LNCaP clone FGC (cell line): ENCODE data around the gene EML5.

Experiments used
- DNase-seq: peaks from one replicate; pipeline ENCODE4 v3.0.0-alpha.2; 2011; ENCODE audit warnings: low read depth
- H3K4me3 ChIP-seq: 2 replicates; pipeline ENCODE4 v1.5.1; 2011; ENCODE audit warnings: mild to moderate bottlenecking, low read depth, low read length, control low read depth
- TF ChIP-seq, protein P1 (sequence below): IDR thresholded peaks from 2 replicates; pipeline ENCODE4 v1.5.1; 2012; ENCODE audit warnings: mild to moderate bottlenecking; ENCODE audit not compliant: control insufficient read depth, insufficient read depth; ENCODE audit errors: extremely low read depth

Gene EML5

DNA sequence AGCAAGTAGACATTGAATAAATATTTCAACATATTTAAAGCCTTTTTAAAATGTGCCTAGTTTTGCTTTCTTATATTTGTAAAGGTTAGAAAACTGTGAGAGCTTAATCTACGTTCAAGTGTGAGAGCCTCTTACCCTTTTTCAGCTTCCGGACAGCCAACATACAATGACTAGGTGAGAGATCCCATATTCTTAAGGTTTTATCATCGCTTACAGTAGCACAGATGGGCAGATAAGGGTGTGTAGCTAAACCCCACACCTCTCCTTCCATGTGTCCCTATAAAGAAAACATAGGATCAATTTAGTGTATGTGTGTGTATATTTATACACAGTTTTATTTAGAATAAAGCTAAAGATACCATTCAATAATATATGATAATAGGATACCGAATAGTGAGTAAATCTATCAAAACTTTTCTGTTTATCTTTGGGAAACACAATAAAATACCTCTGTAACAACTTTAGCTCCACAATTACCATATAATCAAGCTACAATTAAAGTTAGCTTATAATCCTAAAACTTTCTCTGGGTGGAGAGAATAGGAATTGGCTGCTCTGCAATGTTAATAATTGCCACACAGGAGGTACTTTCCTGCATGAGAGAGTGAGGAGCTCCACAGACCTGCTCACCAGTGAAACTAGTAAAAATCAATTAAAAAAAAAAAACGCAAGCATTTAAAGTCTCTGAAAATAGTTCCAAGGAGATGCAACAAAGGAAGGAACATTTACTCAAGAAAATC is 110.8 kb downstream of the EML5 start:
- H3K4me3 ChIP-seq = no peak overlapping the region
- TF ChIP-seq, protein P1, sequence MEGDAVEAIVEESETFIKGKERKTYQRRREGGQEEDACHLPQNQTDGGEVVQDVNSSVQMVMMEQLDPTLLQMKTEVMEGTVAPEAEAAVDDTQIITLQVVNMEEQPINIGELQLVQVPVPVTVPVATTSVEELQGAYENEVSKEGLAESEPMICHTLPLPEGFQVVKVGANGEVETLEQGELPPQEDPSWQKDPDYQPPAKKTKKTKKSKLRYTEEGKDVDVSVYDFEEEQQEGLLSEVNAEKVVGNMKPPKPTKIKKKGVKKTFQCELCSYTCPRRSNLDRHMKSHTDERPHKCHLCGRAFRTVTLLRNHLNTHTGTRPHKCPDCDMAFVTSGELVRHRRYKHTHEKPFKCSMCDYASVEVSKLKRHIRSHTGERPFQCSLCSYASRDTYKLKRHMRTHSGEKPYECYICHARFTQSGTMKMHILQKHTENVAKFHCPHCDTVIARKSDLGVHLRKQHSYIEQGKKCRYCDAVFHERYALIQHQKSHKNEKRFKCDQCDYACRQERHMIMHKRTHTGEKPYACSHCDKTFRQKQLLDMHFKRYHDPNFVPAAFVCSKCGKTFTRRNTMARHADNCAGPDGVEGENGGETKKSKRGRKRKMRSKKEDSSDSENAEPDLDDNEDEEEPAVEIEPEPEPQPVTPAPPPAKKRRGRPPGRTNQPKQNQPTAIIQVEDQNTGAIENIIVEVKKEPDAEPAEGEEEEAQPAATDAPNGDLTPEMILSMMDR = no peak
- DNase-seq = no peak

DNA sequence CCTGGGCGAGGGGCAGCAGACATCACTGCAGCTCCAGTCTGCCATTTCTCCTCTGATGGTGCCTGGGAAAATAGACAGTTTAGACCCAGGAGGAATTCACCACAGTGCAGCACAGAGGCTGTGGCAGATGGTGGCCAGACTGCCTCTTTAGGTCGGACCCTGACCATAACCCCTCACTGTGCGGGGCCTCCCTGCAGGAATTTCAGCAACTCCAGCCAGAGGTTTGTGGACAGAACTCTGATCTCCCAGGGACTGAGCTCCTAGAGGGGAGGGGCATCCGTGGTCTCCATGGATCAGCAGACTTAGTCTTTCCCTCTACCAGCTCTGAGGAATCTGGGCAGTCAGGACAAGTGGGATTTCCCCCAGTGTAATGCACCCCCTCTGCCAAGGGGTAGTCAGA is 123.4 kb downstream of the EML5 start:
- DNase-seq = no peak

DNA sequence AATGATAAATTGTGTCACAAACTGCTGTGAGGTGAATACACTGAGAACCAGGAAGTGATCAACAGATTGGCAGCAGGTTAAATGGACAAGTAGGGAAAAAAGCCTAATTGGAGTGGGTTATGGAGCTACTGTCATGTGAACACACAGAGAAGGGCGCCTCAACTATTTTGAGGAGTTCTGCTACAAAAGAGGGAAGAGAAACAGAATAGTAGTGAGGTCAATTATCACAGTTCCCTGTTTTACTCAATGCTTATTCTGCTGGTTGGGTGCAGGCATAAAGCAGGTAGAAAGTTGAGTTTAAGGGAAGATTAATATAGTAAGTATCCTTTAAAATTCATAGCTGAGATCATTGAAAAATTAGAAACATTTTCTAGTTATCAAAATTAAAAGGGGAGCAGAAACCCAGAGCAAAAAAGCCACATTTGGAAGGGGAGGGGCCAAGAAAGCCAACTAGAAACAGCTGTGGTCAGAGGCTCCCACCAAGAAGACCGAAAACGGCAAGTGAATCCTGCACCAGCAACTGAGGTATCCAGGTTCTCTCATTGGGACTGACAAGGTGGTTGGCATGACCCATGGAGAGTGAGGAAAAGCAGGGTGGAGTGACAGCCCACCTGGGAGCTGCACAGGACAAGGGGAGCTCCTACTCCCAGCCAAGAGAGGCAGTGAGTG is 124.2 kb downstream of the EML5 start:
- DNase-seq = no peak
- H3K4me3 ChIP-seq = no peak overlapping the region
- TF ChIP-seq, protein P1 = no peak

More for the DNA sequence above, 123.4 kb downstream of the EML5 start:
- H3K4me3 ChIP-seq = no peak overlapping the region
- TF ChIP-seq, protein P1 = no peak

DNA sequence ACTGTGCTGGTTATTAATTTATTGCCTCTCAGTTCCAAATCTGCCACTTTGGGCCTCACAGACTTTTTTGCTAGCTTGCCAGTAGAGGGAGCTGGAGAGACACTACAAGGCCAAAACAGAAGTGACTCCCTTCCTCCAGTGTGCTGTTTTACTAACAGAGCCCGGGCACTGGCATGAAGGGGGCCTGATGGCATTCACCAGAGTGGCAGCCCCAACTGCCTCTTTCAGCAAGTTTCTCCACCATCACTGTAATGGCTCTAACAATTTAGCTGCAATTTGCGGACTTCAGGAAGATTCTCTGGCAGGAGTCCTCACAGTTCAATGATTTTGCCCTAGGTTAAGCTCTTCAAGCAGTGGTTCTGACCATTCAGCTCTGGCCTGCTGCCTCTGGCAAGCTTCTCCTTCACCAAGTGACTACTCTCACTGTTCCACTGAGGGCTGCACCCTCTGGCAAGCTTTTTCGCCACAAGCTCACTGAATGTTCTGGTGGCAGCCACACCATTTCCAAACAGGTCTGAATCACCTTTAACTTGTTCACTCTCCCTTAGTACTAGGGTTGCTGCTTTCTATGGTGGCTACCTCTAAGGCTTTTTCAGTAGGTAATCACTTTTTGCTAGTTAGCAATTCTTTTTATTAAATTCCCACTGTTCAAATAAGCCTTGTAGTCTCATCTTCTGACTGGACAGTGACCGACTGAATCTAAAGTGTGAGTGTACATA is 125.0 kb downstream of the EML5 start:
- TF ChIP-seq, protein P1 = peak; percentile 90
- peak; percentile 70 for DNase-seq
- H3K4me3 ChIP-seq = no peak overlapping the region

DNA sequence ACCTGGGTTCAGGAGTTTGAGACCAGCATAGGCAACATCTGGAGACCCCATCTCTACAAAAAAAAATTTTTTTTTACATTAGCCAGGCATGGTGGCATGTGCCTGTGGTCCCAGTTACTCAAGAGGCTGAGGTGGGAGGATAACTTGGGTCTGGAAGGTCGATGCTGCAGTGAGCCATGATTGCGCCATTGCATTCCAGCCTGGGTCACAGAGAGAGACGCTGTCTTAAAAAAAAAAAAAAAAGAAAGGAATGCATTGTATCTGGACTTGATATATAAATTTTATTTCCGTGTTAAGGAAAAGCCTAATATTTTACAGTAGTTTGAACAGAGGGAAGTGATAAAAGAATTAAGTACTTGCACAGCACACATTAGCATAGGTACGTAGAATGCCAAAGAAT is 132.7 kb downstream of the EML5 start:
- no peak for DNase-seq
- no peak overlapping the region for H3K4me3 ChIP-seq
- TF ChIP-seq, protein P1 = no peak

DNA sequence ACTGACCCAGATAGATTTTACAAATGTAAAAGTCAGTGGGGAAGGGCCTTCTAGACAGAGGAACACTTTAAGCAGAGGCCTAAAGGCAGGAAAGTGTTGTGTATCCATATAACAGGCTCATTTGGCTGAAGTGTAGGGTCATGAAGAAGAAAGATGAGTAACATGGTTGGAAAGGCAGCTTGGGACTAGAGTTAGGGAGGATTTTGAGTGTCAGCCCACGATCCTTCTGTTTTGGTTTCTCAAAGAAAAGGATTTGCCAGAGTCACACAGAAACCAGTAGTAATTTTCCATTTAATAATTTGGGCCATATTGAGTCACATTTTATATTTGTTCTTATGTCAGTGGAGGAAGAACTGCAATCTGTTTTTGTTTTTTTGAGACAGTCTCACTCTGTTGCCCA is 153.5 kb downstream of the EML5 start:
- TF ChIP-seq, protein P1 = no peak

More for the DNA sequence above, 153.5 kb downstream of the EML5 start:
- no peak for DNase-seq
- no peak overlapping the region for H3K4me3 ChIP-seq
